Measurements from ENCODE around the gene CNEP1R1. TPM values are rescaled to one million over a fixed set of nuclear protein-coding genes. Genes with fewer than 3 reads are reported as not detected.

Gene CNEP1R1
- total RNA-seq, 2 donors from 2014 or later = 14.2 to 36.5 TPM

DNA sequence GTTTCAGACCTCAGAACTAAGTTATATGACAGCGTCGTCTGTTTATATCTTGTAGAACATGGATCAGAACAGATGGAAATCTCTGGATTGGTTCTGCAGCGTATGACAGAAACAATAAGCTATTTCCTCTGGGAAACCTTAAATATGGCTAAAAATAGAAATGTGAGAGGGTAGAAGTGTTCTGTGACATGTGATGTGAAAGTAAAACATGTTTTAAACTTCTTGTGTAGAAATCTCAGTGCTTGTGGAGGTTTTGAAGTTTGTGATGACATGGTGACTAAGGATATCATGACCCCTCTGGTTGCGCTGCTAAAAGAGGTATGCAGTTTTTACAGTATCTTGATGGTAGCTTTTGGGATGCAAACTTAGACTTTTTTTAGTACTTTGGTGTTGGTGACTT is 43.5 kb downstream of the CNEP1R1 start:
- DNase-seq (ENCODE audit: low spot score) (no peak), ATAC-seq (ENCODE audit: insufficient number of reproducible peaks, low FRiP score, low read depth) (no peak)
- no peaks in the 10 kb centered on the region for H3K27me3 ChIP-seq (replicated peaks; ENCODE audit: insufficient read depth)
- peaks cover 23 to 26% of the 10 kb centered on the region in 2 donors for H3K4me1 ChIP-seq (ENCODE audit: control insufficient read depth in 1 of 2, low read depth in 2 of 2)
- TF ChIP-seq, protein P1, sequence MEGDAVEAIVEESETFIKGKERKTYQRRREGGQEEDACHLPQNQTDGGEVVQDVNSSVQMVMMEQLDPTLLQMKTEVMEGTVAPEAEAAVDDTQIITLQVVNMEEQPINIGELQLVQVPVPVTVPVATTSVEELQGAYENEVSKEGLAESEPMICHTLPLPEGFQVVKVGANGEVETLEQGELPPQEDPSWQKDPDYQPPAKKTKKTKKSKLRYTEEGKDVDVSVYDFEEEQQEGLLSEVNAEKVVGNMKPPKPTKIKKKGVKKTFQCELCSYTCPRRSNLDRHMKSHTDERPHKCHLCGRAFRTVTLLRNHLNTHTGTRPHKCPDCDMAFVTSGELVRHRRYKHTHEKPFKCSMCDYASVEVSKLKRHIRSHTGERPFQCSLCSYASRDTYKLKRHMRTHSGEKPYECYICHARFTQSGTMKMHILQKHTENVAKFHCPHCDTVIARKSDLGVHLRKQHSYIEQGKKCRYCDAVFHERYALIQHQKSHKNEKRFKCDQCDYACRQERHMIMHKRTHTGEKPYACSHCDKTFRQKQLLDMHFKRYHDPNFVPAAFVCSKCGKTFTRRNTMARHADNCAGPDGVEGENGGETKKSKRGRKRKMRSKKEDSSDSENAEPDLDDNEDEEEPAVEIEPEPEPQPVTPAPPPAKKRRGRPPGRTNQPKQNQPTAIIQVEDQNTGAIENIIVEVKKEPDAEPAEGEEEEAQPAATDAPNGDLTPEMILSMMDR (IDR thresholded peaks at IDR 0.05) = no peak
- H3K4me3 ChIP-seq = no peak overlapping the region
- no peaks in the 10 kb centered on the region for H3K9me3 ChIP-seq
- peaks cover 7% of the 10 kb centered on the region for H3K36me3 ChIP-seq
- H3K27ac ChIP-seq = no peak overlapping the region

DNA sequence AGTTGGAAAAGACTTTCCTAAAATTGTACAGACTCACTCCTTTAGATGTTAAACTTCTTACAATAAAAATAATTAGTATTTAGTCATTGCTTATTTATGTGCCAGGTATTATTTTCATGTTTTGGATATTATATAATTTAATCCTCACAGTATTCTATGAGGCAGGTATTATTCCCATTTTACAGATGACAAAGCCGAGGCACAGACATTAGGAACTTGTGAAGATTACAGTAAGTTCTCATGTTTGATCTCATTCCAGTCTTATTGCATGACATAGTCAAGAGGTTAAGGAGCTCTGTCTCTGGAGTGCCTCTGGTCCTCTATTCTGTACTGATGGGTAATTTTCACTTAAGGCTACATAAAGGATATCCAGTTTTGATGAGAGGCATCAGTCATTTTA is 44.0 kb downstream of the CNEP1R1 start:
- Histone ChIP-seq H3K27me3 (replicated peaks; ENCODE audit: insufficient read depth) (no peaks in the 10 kb centered on the region), H3K36me3 (peaks cover 7% of the 10 kb centered on the region), H3K9me3 (no peaks in the 10 kb centered on the region), H3K4me3 (no peak overlapping the region), H3K4me1 (ENCODE audit: control insufficient read depth in 1 of 2, low read depth in 2 of 2) (peaks cover 23 to 26% of the 10 kb centered on the region in 2 donors), H3K27ac (no peak overlapping the region)
- ATAC-seq (ENCODE audit: insufficient number of reproducible peaks, low FRiP score, low read depth) (no peak), DNase-seq (ENCODE audit: low spot score) (no peak)
- TF ChIP-seq, protein P1 (IDR thresholded peaks at IDR 0.05) = no peak

DNA sequence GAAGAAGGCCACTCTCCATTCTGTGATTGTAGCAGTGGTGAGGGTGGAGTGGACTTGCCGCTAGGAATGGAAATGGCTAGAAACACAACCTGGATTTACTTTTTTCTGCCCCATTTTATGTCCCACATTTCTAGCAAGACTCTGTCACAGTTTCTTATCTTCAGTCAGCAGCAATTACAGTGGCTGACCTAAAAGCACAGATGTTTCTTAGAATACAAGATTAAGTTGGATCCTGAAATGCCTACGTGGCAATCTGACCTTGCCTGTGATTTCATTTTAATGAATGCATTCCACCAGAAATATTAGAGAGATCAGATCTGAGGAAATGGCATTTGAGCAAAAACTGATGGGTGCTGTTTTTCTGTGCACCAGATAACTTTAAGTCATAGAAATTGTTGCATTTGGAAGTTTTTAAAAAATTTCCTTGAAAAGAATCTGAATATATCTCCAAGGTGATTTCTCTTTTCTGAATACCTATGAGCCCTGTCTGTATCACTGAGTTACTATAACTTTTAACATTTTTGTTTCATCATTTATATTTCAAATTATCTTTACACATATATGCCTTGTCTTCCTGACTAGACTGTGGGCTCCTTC is 46.1 kb downstream of the CNEP1R1 start:
- no peaks in the 10 kb centered on the region for H3K9me3 ChIP-seq
- H3K27ac ChIP-seq = no peak overlapping the region
- TF ChIP-seq, protein P1 (IDR thresholded peaks at IDR 0.05) = no peak
- no peak for ATAC-seq (ENCODE audit: insufficient number of reproducible peaks, low FRiP score, low read depth)
- peaks cover 23 to 26% of the 10 kb centered on the region in 2 donors for H3K4me1 ChIP-seq (ENCODE audit: control insufficient read depth in 1 of 2, low read depth in 2 of 2)
- peaks cover 7% of the 10 kb centered on the region for H3K36me3 ChIP-seq
- no peaks in the 10 kb centered on the region for H3K27me3 ChIP-seq (replicated peaks; ENCODE audit: insufficient read depth)
- H3K4me3 ChIP-seq = no peak overlapping the region
- DNase-seq (ENCODE audit: low spot score) = no peak

DNA sequence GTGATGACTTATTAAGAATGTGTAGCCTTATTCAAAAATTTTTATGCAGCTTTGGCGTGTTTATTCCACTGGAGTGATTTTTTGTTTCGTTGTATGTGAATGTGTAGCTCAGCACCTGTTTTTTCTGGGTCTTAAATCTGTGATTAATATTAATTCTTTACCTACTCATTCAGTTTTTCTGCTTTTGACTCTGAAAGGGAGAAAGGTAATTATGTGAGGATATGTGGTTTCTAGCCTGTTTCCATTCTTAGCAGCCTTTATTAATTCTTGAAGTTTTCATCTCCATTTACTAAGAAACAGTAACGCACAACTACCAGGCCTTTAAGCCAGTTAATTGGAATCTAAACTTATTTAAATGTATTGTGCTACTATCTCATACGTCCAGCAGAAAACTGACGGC is 47.7 kb downstream of the CNEP1R1 start:
- no peak for DNase-seq (ENCODE audit: low spot score)
- no peak overlapping the region for H3K4me3 ChIP-seq
- H3K36me3 ChIP-seq = peaks cover 7% of the 10 kb centered on the region
- no peak overlapping the region for H3K27ac ChIP-seq
- H3K9me3 ChIP-seq = no peaks in the 10 kb centered on the region
- H3K4me1 ChIP-seq (ENCODE audit: control insufficient read depth in 1 of 2, low read depth in 2 of 2) = peaks cover 14% of the 10 kb centered on the region in 2 donors
- no peak for ATAC-seq (ENCODE audit: insufficient number of reproducible peaks, low FRiP score, low read depth)
- TF ChIP-seq, protein P1 (IDR thresholded peaks at IDR 0.05) = no peak
- H3K27me3 ChIP-seq (replicated peaks; ENCODE audit: insufficient read depth) = no peaks in the 10 kb centered on the region

DNA sequence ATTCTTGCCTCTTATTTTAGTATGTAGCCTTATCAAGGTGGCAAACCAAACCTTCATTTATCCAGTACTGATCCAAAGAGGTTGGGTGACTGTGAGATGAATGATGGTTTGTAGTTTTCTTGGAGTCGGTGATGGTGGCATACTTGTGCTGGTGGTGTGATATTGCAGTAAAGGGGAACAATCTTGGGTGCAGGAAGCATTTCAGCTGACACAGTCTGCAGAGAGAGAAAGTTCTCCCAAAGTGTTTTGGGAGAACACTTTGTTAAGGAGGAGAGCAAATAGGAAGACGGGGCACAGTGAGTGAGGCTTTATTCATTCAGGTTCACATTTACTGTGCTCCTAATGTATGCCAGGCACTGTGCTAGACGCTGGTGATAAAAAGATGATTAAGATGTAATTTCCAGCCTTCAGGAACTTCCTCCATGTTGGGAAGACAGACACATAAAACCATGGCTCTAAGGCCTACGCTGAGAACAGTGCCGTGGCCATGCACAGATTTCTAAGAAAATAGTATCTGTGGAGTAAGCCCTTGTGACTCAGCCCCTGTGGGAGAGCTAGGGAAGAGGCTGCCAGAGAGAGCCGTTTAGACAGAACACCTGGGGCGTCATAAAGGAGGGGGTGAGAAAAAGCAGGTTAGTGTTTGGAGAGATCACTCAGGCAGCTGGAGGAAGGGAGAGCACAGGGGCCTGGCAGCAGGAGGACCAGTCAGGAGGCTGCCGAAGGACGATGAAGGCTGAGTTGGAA is 54.5 kb downstream of the CNEP1R1 start:
- TF ChIP-seq, protein P1 (IDR thresholded peaks at IDR 0.05) = no peak
- H3K27me3 ChIP-seq (replicated peaks; ENCODE audit: insufficient read depth) = no peaks in the 10 kb centered on the region
- no peaks in the 10 kb centered on the region for H3K9me3 ChIP-seq
- ATAC-seq (ENCODE audit: insufficient number of reproducible peaks, low FRiP score, low read depth) (no peak), DNase-seq (ENCODE audit: low spot score) (no peak)
- H3K36me3 ChIP-seq = peaks cover 27% of the 10 kb centered on the region
- H3K4me3 ChIP-seq = no peak overlapping the region
- H3K27ac ChIP-seq = no peak overlapping the region
- H3K4me1 ChIP-seq (ENCODE audit: control insufficient read depth in 1 of 2, low read depth in 2 of 2) = no peaks in the 10 kb centered on the region

Data from thoracic aorta (tissue), 2 donors.